Measurements from ENCODE around the gene GPR62.
"Not testable (repeated sequence)": the region's sequence is repeated elsewhere in the genome, so short reads cannot be mapped to it uniquely, and the experiment has no call there.

The GPR62 gene, protein sequence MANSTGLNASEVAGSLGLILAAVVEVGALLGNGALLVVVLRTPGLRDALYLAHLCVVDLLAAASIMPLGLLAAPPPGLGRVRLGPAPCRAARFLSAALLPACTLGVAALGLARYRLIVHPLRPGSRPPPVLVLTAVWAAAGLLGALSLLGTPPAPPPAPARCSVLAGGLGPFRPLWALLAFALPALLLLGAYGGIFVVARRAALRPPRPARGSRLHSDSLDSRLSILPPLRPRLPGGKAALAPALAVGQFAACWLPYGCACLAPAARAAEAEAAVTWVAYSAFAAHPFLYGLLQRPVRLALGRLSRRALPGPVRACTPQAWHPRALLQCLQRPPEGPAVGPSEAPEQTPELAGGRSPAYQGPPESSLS

DNA sequence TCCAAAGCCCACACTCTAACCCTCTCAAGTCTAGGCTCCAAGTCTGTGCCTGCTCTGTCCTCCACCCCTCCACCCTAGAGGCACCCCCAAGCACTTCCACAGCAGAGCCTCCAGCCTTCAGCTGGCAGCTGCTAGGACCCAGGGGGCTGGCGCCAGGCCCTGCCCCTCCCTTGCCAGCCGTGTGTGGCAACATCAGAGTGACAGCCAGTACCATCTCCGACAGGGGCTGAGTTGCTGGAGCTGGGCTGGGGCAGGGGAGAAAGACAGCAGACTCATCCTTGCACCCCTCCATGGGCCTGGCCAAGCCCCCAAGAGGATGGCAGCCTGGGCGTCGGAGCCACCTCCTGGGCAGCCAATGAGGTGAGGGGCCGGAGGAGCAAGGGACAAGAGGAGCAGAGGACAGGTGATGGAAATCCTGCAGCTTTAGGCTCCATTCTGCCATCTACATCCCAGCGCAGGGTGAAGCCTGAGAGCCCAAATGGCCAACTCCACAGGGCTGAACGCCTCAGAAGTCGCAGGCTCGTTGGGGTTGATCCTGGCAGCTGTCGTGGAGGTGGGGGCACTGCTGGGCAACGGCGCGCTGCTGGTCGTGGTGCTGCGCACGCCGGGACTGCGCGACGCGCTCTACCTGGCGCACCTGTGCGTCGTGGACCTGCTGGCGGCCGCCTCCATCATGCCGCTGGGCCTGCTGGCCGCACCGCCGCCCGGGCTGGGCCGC lies at the start of gene GPR62:
TSS of gene GPR62 (plus strand) at position 207 of the 718 bp plus-strand sequence. CDS start at position 479, 272 bp downstream.
- TF ChIP-seq ZNF274 (IDR thresholded peaks at IDR 0.05; ENCODE audit: low read depth, low read length) = no peak
- no peak within 1 kb of the TSS; the same call in 1 of the 2 replicates for H3K4me3 ChIP-seq (ENCODE audit: low read length)

DNA sequence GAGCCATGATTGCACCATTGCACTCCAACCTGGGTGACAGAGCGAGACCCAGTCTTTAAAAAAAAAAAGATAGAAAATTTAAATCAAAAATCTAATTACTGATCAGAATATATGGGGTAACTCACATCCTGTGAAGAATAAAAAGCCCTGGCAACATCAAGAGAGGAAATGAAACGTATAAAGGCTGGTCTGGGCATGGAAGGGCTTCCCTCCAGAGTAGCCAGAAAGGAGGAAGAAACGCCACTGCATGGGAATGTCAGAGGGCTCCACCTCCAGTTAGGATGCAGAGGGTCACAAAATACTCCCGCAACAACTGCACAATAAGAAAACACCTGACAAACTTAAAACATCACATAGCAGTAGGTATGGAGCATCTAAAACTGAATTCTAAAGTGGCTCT lies 47.2 kb upstream of the GPR62 start:
- H3K4me3 ChIP-seq (ENCODE audit: low read length) = no peak overlapping the region
- no peak for TF ChIP-seq ZNF274 (IDR thresholded peaks at IDR 0.05; ENCODE audit: low read depth, low read length)

DNA sequence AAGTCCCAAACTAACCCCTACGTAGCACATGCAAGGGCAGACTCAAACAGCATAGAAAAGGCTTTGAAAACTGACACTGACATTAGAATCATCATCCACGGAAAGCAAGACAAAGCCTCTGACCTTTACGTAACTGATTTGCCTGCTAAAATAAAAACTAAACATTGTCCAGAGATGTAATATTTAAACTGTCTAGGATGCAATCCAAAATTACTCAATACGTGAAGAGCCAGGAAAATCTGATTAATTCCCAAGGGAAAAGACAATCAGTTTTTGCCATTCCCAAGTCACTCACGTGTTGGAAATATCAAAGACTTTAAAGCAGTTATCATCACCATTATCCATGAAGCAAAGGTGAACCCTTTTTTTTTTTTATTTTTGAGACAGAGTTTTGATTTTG lies 38.8 kb upstream of the GPR62 start:
- H3K4me3 ChIP-seq (ENCODE audit: low read length) = no peak overlapping the region
- no peak for TF ChIP-seq ZNF274 (IDR thresholded peaks at IDR 0.05; ENCODE audit: low read depth, low read length)

DNA sequence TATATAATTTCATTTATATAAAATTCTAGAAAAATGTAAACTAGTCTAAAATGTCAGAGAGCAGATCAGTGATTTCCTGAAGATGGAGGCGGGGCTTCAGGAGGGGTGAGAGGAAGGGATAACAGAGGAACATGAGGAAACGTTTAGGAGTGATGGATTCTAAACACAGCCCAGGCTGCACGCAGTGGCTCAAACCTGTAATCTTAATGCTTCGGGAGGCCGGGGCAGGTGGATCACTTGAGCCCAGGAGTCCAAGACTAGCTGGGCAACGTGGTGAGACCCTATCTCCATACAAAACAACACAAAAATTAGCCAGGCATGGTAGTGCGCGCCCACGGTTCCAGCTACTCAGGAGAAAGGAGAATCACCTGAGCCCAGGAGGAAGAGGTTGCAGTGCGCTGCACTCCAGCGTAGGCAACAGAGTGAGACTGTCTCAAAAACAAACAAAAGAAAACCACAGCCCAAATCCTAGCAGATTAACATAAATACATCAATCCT lies 34.1 kb upstream of the GPR62 start:
- no peak overlapping the region for H3K4me3 ChIP-seq (ENCODE audit: low read length)
- TF ChIP-seq ZNF274 (IDR thresholded peaks at IDR 0.05; ENCODE audit: low read depth, low read length) = no peak

DNA sequence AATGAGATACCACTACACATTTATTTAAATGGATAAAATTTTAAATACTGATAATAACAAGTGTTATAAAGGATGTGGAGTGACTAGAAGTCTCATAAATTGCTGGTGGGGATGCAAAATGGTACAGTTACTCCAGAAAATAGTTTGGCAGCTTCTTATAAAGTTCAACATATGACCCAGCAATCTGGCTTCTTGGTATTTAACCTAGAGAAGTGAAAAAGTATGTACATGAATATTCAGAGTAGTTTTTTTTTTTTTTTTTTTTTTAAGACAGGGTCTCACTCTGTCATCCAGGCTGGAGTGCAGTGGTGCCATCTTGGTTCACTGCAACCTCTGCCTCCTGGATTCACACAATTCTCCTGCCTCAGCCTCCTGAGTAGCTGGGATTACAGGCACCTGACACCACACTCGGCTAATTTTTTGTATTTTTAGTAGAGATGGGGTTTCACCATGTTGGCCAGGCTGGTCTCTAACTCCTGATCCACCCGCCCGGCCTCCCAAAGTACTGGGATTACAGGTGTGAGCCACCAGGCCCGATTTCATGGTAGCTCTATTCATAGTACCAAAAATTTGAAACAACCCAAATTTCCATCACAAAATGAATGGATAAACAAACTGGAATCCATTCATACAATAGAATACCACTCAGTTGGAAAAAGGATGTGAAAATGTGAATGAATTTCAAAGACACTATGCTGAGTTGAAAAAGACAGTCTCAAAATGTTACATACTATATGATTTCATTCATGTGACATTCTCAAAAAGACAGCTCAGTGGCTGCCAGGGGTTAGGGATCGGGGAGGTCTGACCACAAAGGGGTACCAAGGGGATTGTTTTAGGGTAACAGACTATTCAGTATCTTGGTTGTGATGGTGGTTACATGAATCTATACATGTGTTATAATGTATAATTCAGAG lies 27.9 kb upstream of the GPR62 start:
- no peak overlapping the region for H3K4me3 ChIP-seq (ENCODE audit: low read length)
- TF ChIP-seq ZNF274 (IDR thresholded peaks at IDR 0.05; ENCODE audit: low read depth, low read length) = no peak

DNA sequence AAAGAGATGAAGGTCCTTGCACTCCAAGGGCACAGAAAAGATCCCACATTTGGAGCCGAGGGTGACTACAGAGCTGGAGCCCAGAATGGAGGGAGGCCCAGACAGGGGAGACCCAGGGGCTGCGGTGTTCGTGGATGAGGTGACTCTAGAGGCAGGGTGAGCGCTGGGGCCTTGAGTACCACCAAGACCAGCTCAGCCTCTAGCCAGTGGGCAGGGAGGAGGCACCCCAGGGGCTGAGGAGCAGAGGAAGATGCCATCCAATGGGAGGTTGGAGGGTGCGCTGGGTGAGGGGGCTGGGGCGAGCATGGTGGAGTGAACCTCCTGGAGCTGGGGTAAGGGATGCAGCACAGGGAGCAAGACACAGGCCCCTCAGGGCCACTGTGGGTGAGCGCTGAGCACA lies 26.7 kb upstream of the GPR62 start:
- H3K4me3 ChIP-seq (ENCODE audit: low read length) = no peak overlapping the region
- TF ChIP-seq ZNF274 (IDR thresholded peaks at IDR 0.05; ENCODE audit: low read depth, low read length) = no peak

DNA sequence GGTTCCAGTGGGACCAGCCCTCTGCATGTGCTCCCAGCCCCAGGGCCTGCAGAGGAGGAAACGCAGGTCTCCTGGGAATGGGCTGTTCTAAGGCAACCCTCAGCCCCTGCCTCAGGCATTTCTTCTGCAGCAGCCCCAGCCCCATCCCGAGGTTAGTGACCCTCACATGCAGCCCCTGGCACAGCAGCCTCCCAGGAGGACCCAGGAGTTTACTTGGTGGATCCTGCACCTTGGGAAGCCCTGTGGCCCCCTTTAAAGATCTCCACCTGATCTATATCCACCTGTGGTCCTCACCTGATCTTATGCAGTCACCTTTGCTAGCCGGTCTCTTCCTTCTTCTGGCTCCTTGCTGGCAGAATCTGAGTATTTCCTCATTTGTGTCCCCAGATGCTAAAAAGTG lies 26.2 kb upstream of the GPR62 start:
- not testable (repeated sequence) for H3K4me3 ChIP-seq (ENCODE audit: low read length)

DNA sequence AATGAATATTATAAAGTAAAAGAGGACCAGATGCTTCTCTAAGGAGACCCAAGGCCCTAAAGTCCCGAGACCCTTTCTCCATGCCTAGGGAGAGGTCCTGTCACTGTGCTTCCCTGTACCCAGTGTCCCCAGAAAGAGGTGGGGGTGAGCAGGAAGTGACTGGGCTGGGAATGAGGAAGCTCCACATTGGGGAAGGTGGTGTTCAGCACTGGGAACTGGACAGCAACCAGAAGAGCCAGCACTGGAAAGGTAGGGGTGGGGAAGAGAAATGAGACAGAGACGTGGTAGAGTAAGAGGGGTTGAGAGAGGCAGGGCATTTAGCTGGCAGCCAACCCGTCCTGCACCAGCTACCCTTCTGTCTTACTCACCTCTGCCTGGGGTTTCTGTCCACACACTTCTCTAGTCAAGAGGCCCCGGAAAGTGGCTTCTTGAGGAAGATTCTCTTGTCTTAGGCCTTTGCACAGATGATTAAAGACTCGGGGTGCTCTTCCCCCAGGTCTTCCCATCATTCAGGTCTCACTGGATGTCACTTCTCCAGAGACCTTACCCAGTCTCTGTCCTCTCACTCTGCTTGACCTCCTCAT lies 25.7 kb upstream of the GPR62 start:
- H3K4me3 ChIP-seq (ENCODE audit: low read length) = no peak overlapping the region
- TF ChIP-seq ZNF274 (IDR thresholded peaks at IDR 0.05; ENCODE audit: low read depth, low read length) = no peak

DNA sequence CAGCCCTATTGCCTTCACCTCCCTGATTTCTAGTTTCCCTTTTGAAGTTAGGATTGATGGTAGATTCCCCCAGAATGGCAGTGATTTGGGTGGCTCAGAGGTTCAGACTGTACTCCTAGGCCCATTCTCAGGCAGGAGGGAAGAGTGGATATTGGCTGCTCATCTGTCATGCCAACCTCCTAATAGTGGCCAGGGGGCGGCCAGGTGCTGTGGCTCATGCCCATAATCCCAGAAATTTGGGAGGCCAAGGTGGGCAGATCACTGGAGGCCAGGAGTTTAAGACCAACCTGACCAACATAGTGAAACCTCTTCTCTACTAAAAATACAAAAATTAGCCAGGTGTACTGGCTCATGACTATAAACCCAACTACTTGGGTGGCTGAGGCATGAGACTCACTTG lies 24.7 kb upstream of the GPR62 start:
- no peak for TF ChIP-seq ZNF274 (IDR thresholded peaks at IDR 0.05; ENCODE audit: low read depth, low read length)
- no peak overlapping the region for H3K4me3 ChIP-seq (ENCODE audit: low read length)

DNA sequence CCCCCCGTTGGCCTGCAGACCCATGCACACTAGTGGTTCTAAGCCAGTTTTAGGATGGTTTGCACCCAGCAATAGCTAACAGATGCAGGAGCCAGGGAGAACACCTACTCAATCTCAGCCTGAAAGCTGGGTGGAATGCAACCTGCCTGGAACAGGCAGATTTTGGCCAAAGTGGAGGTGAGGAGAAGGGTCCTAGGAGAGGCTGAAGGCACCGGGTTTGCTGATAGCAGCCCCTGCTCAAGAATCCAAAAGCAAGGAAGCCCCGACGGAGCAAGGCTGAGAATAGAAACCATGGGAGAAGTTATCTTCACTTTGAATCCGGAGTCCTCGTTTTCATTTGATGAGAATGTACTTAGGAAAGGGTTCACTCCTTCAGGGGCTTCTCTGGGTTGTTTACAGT lies 23.4 kb upstream of the GPR62 start:
- no peak overlapping the region for H3K4me3 ChIP-seq (ENCODE audit: low read length)
- no peak for TF ChIP-seq ZNF274 (IDR thresholded peaks at IDR 0.05; ENCODE audit: low read depth, low read length)

DNA sequence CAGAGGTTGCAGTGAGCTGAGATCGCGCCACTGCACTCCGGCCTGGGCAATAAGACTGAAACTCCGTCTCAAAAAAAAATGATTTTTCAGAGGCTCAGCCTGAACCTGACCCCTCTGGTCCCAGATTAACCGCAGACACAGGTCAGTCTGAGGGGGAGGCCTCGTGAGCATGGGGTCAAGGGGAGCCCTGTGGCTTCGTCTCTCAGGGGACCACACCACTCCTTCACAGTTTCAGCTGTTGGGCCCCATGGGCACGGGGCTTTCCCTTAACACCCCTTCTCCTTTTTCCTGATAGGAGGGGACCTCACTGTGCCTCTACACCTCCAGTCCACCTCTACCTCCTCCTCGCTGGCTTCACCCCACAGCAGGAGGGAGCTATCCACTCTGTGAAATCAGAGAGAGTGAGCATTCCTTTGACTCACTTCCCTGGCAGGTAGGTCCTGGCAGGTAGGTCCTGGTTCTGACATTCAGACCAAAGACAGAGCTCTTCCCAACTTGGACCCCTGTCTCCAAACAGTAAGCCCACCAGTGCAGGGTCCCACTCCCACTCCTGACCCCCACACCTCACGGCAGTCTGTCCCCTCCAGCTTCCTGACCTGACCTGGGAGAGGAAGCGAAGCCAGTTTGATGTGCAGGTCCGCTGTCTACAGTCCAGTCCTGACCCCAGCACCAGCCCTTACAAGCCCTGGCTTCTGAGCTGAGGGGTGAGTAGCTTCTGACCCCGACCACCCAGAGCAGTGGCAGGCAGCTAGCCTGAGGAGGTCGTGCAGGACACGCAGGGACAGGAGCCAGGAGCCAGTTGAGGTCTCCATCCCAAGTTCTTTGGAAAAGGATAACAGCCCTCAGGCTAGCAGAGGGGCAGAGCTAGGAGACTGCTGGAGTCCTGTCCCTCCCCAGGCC lies 22.5 kb upstream of the GPR62 start:
- no peak for TF ChIP-seq ZNF274 (IDR thresholded peaks at IDR 0.05; ENCODE audit: low read depth, low read length)

DNA sequence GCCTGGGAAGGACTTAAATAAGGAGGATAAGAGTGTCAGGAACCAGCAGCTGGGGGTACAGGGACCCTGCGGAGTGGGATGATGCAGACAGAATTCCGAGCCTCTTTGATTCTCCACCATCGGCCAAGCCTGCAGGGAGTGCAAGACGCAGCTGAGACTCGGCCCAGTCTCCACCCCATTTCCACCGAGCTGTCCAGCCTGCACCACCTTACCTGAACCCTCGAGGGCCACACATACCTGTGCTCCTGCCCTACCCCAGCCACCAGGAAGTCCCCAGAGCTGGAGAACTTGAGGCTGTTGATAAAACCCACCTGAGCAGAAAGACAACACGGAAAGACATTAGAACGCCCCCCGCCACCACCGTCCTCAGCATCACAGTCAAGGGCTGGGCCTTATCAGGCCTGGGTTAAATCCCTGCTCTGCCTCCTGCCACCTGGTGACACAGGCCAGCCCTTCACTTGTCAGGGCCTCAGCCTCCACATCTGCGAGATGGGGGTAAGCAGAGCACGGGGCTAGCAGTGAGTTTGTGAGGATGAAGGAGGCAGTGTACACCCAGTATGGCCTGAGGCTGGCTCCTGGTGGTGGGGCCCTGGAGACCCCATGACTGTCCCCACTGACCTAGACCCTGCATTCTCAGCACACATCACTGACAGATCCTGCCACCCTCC lies 21.6 kb upstream of the GPR62 start:
- H3K4me3 ChIP-seq (ENCODE audit: low read length) = no peak overlapping the region
- no peak for TF ChIP-seq ZNF274 (IDR thresholded peaks at IDR 0.05; ENCODE audit: low read depth, low read length)

More for the DNA sequence above, 22.5 kb upstream of the GPR62 start:
- no peak overlapping the region for H3K4me3 ChIP-seq (ENCODE audit: low read length)

Measured in GM08714 (cell line).